Heart right ventricle (tissue), 16 donors: ENCODE results near the gene CCL25. TPM values are rescaled to one million over a fixed set of nuclear protein-coding genes. Genes with fewer than 3 reads are reported as not detected.
"Not testable (repeated sequence)": the region's sequence is repeated elsewhere in the genome, so short reads cannot be mapped to it uniquely, and the experiment has no call there.

Experiments used
- ATAC-seq, 8 donors: fragments of 200-7000 bp; cut with Tn5 transposase; one replicate each; pipeline ENCODE4 v1.9.1; 2020; ENCODE audit warnings: mild to moderate bottlenecking in 8 of 8, moderate library complexity in 8 of 8, moderate number of reproducible peaks in 1 of 8
- DNase-seq, 2 donors: peaks; one replicate each; pipeline ENCODE4 v3.0.0-alpha.2; 2020
- H3K27ac ChIP-seq, 10 donors: fragments of 200-600 bp; sonication (generic) in 2 of 10; one replicate each; pipeline versions ENCODE4 v1.5.0 to v1.8.0; 2020 to 2022; ENCODE audit warnings: mild to moderate bottlenecking in 3 of 10
- H3K27me3 ChIP-seq, 7 donors: fragments of 200-600 bp; one replicate each; pipeline ENCODE4 v1.8.0; 2021 to 2022; ENCODE audit warnings: mild to moderate bottlenecking in 2 of 7
- H3K36me3 ChIP-seq, 9 donors: fragments of 200-600 bp; sonication (generic) in 1 of 9; one replicate each; pipeline versions ENCODE4 v1.5.0 to v1.8.0; 2020 to 2022; ENCODE audit warnings: mild to moderate bottlenecking in 2 of 9
- H3K4me1 ChIP-seq, 9 donors: fragments of 200-600 bp; sonication (generic) in 1 of 9; one replicate each; pipeline versions ENCODE4 v1.5.0 to v1.8.0; 2020 to 2022; ENCODE audit warnings: mild to moderate bottlenecking in 4 of 9
- H3K4me3 ChIP-seq, 10 donors: fragments of 200-600 bp; sonication (generic) in 2 of 10; one replicate each; pipeline versions ENCODE4 v1.5.0 to v1.8.0; 2020 to 2022; ENCODE audit warnings: mild to moderate bottlenecking in 7 of 10, moderate library complexity in 2 of 10
- H3K9me3 ChIP-seq, 11 donors: fragments of 200-600 bp in 10 of 11; sonication (generic) in 2 of 11; one replicate each; pipeline versions ENCODE4 v1.5.0 to v1.8.0; 2013 to 2022; ENCODE audit warnings: mild to moderate bottlenecking in 2 of 11, control low read depth in 1 of 11, moderate library complexity in 1 of 11
- CTCF ChIP-seq, 9 donors: fragments of 200-600 bp; sonication (generic) in 2 of 9; IDR thresholded peaks; one replicate each; pipeline versions ENCODE4 v1.5.0 to v1.8.0; 2021 to 2022; ENCODE audit warnings: antibody characterized with exemption in 9 of 9, mild to moderate bottlenecking in 5 of 9, moderate library complexity in 1 of 9
- WGBS, 2 donors: extraction: QIAGEN DNeasy Blood & Tissue Kit; methylation state at CpG; one replicate each; pipeline ENCODE4 v1.1.7; 2013; ENCODE audit warnings: inconsistent platforms in 1 of 2; 5-methylcytosine and 5-hydroxymethylcytosine counted together
- intact Hi-C, 10 donors: fragments of 100-400 bp; cut with DNase I; formaldehyde crosslinking; loops; one replicate each; pipeline versions ENCODE4 v1.11.1 to v1.14.2; 2022
- polyA plus RNA-seq, 2 donors: library from polyadenylated mRNA; stranded (reverse); fragments of 200-250 nt; gene quantifications; one replicate each; pipeline ENCODE4 v1.2.3, GENCODE V29; 2013
- total RNA-seq, 10 donors: library from RNA; stranded (reverse); fragmentation: NEBNext Ultra II Directional in 3 of 10; extraction: Animal tissue kit (Norgen Biotek cat#: 25700) in 3 of 10; gene quantifications; one replicate each; pipeline versions ENCODE4 v1.2.1 to v1.2.4, GENCODE V29; 2021 to 2023
- donor health status: Arrhythmogenic right ventricular cardiomyopathy.
- donor health status: ischemic (EF 13 %, LVEDD 7.1; RV severe dilation, severe dysfunction).
- donor health status: healthy with polysubstance abuse.
- donor health status: DM: no; HTN: yes; CAD: no.
- donor health status: DM: no; HTN: no; CAD: no.
- donor health status: ischemic (EF 25% LVEDD 6.9; RV normal size, moderate dysfunction).
- donor health status: ischemic (EF 25% LVEDD 5.7; RV mildly dilated, moderate dysfunction).
- donor health status: healthy.
- donor health status: DM: yes; HTN: yes; CAD: no.
- donor health status: Ischemic cardiomyopathy.
- donor health status: ischemic (EF 35%, LVEDD 5.7; RV mildly dilated, moderate dysfunction).
- donor health status: nonischemic (EF 11% LVEDD 7.7; RV severe dilation, severe dysfunction).
- donor health status: DM: yes; HTN: yes; CAD: no.
- donor health status: PGD.
- donor health status: ischemic (EF 29% LVEDD 5.4; RV normal size, mild dysfunction).
- donor health status: nonischemic (EF 23%, LVEDD 6.1; RV moderate dilation, normal function).

CCL25 gene
- total and polyA plus RNA-seq, 12 donors: not detected

GRCh38 chr19:8096071-8096470 is 43.5 kb downstream of the CCL25 start:
- Histone ChIP-seq H3K36me3 (no peaks in the 10 kb centered on the region), H3K4me3 (no peak overlapping the region), H3K9me3 (peaks cover 0 to 49% (median 24%) of the 10 kb centered on the region in 11 donors), H3K27me3 (no peaks in the 10 kb centered on the region), H3K4me1 (no peaks in the 10 kb centered on the region), H3K27ac (no peak overlapping the region)
- DNase-seq (no peak), ATAC-seq (no peak)
- TF ChIP-seq CTCF (IDR thresholded peaks at IDR 0.05): no peak
- intact Hi-C loops: no loop called here
- WGBS, 2 donors: 95 to 97% methylated on average over 3 of the region's 3 CpGs

- H3K27ac ChIP-seq: no peak overlapping the region
- intact Hi-C loops: no loop called here
- peaks cover 0 to 46% (median 24%) of the 10 kb centered on the region in 11 donors for H3K9me3 ChIP-seq
- WGBS, 2 donors: 91 to 92% methylated on average over 10 of the region's 10 CpGs
- no peaks in the 10 kb centered on the region for H3K27me3 ChIP-seq
- DNase-seq (no peak), ATAC-seq (no peak)
- H3K36me3 ChIP-seq: no peaks in the 10 kb centered on the region
- no peak overlapping the region for H3K4me3 ChIP-seq
- TF ChIP-seq CTCF (IDR thresholded peaks at IDR 0.05): no peak
- H3K4me1 ChIP-seq: no peaks in the 10 kb centered on the region
Measured at GRCh38 chr19:8097198-8097597, 44.6 kb downstream of the CCL25 start.

- Histone ChIP-seq H3K4me3 (no peak overlapping the region), H3K27ac (no peak overlapping the region), H3K36me3 (no peaks in the 10 kb centered on the region), H3K4me1 (no peaks in the 10 kb centered on the region), H3K9me3 (peaks cover 0 to 46% (median 24%) of the 10 kb centered on the region in 11 donors), H3K27me3 (no peaks in the 10 kb centered on the region)
- WGBS, 2 donors: 80 to 84% methylated on average over 5 of the region's 5 CpGs
- intact Hi-C loops: no loop called here
- no peak for TF ChIP-seq CTCF (IDR thresholded peaks at IDR 0.05)
- DNase-seq (no peak), ATAC-seq (no peak)
Measured at GRCh38 chr19:8097681-8098567, 45.4 kb downstream of the CCL25 start.

GRCh38 chr19:8101311-8101710 is 48.8 kb downstream of the CCL25 start:
- Histone ChIP-seq H3K9me3 (peaks cover 0 to 16% (median 3%) of the 10 kb centered on the region in 11 donors), H3K27ac (no peak overlapping the region), H3K27me3 (no peaks in the 10 kb centered on the region), H3K36me3 (no peaks in the 10 kb centered on the region), H3K4me3 (no peak overlapping the region), H3K4me1 (no peaks in the 10 kb centered on the region)
- DNase-seq: no peak
- WGBS, 2 donors: 69 to 76% methylated on average over 4 of the region's 4 CpGs
- TF ChIP-seq CTCF (IDR thresholded peaks at IDR 0.05): no peak
- intact Hi-C loops: no loop called here
- no peak for ATAC-seq

- DNase-seq, H3K36me3 ChIP-seq, H3K4me3 ChIP-seq, H3K27ac ChIP-seq, intact Hi-C loops, H3K27me3 ChIP-seq, ATAC-seq, H3K4me1 ChIP-seq: not testable (repeated sequence)
- WGBS, 2 donors: 84 to 85% methylated on average over 12 of the region's 12 CpGs
- H3K9me3 ChIP-seq: peaks cover 0 to 10% (median 0%) of the 10 kb centered on the region in 11 donors
Measured at GRCh38 chr19:8101910-8102309, 49.4 kb downstream of the CCL25 start.
